Esophagus muscularis mucosa (tissue), 4 donors: ENCODE results near the gene CFAP157. TPM values are rescaled to one million over a fixed set of nuclear protein-coding genes. Genes with fewer than 3 reads are reported as not detected.

ENCODE experiments used
- DNase-seq: peaks from one replicate; pipeline ENCODE4 v3.0.0-alpha.2; 2017; ENCODE audit errors: extremely low spot score
- H3K27ac ChIP-seq, 4 donors: fragments of 200-600 bp; sonication (generic); replicated peaks in 1 of 4; 1 replicate in 3 of 4; 2 replicates in 1 of 4; pipeline ENCODE4 v1.5.1; 2016 to 2019; ENCODE audit warnings: mild to moderate bottlenecking in 1 of 4
- H3K27me3 ChIP-seq, 4 donors: fragments of 200-600 bp; sonication (generic); one replicate each; pipeline versions ENCODE4 v1.5.1 to v1.6.0; 2016 to 2019
- H3K36me3 ChIP-seq, 4 donors: fragments of 200-600 bp; sonication (generic); one replicate each; pipeline ENCODE4 v1.5.1; 2016 to 2019
- H3K4me1 ChIP-seq, 4 donors: fragments of 200-600 bp; sonication (generic); one replicate each; pipeline ENCODE4 v1.5.1; 2016 to 2019
- H3K4me3 ChIP-seq, 4 donors: fragments of 200-600 bp; sonication (generic); 1 replicate in 2 of 4; 2 replicates in 2 of 4; pipeline ENCODE4 v1.5.1; 2016 to 2019; ENCODE audit warnings: mild to moderate bottlenecking in 4 of 4, moderate library complexity in 1 of 4
- H3K9me3 ChIP-seq, 4 donors: fragments of 200-600 bp; sonication (generic); 1 replicate in 3 of 4; 2 replicates in 1 of 4; pipeline ENCODE4 v1.5.1; 2016 to 2019
- CTCF ChIP-seq, 3 experiments: fragments of 200-600 bp in 2 of 3; fragments of 450-650 bp in 1 of 3; sonication (generic) in 2 of 3; IDR thresholded peaks; one replicate each; pipeline ENCODE4 v1.5.1; 2017 to 2019; ENCODE audit warnings: antibody characterized with exemption in 3 of 3, mild to moderate bottlenecking in 2 of 3, moderate library complexity in 1 of 3
- EP300 ChIP-seq: sonication (generic); formaldehyde crosslinking; IDR thresholded peaks from one replicate; pipeline ENCODE4 v1.6.1; 2017; ENCODE audit warnings: antibody characterized with exemption
- POLR2A ChIP-seq: fragments of 450-650 bp; IDR thresholded peaks from one replicate; pipeline ENCODE4 v1.6.1; 2017; ENCODE audit warnings: antibody characterized with exemption, moderate library complexity, mild to moderate bottlenecking, low read depth
- POLR2AphosphoS5 ChIP-seq, 2 donors: sonication (generic); formaldehyde crosslinking; IDR thresholded peaks; one replicate each; pipeline ENCODE4 v1.6.1; 2017; ENCODE audit warnings: antibody characterized with exemption in 2 of 2
- WGBS: methylation state at CpG from one replicate; pipeline ENCODE4 v1.1.5; 2018; 5-methylcytosine and 5-hydroxymethylcytosine counted together
- intact Hi-C: fragments of 100-400 bp; cut with DNase I; formaldehyde crosslinking; loops from one replicate; pipeline ENCODE4 v1.15.1; 2023
- total RNA-seq, 4 donors: library from RNA; depleted of rRNA; stranded (reverse); fragments of >200 nt; gene quantifications; one replicate each; pipeline versions ENCODE4 v1.1.0 to v1.2.1, GENCODE V29; 2016

CFAP157 gene
- total RNA-seq, 4 donors from 2014 or later: 0.26 to 0.42 TPM; not detected in 2

GRCh38 chr9:127720865-127721227, 14.1 kb downstream of the CFAP157 start:
- TF ChIP-seq POLR2A (no peak), CTCF (IDR thresholded peaks at IDR 0.05) (no peak), EP300 (no peak), POLR2AphosphoS5 (IDR thresholded peaks at IDR 0.05) (no peak)
- no peak for DNase-seq
- Histone ChIP-seq H3K27me3 (peaks cover 0 to 35% (median 0%) of the 10 kb centered on the region in 4 donors), H3K4me3 (no peak overlapping the region), H3K4me1 (peaks cover 5 to 19% (median 15%) of the 10 kb centered on the region in 4 donors), H3K36me3 (no peaks in the 10 kb centered on the region), H3K9me3 (no peaks in the 10 kb centered on the region), H3K27ac (no peak overlapping the region)
- intact Hi-C loops: no loop called here

- intact Hi-C loops: no loop called here
- H3K36me3 ChIP-seq: no peaks in the 10 kb centered on the region
- 59% methylated on average over 8 of the region's 11 CpGs for WGBS
Observed at GRCh38 chr9:127721391-127721821, 14.6 kb downstream of the CFAP157 start.

GRCh38 chr9:127722055-127722745, 15.4 kb downstream of the CFAP157 start:
- H3K36me3 ChIP-seq: no peaks in the 10 kb centered on the region
- no peak overlapping the region for H3K27ac ChIP-seq
- H3K9me3 ChIP-seq: no peaks in the 10 kb centered on the region
- intact Hi-C loops: no loop called here
- DNase-seq: no peak
- TF ChIP-seq CTCF (IDR thresholded peaks at IDR 0.05): no peak
- TF ChIP-seq POLR2AphosphoS5 (IDR thresholded peaks at IDR 0.05): no peak
- TF ChIP-seq POLR2A: no peak
- TF ChIP-seq EP300: no peak
- peaks cover 0 to 35% (median 0%) of the 10 kb centered on the region in 4 donors for H3K27me3 ChIP-seq
- 80% methylated on average over 12 of the region's 12 CpGs for WGBS
- no peak overlapping the region for H3K4me3 ChIP-seq
- H3K4me1 ChIP-seq: peaks cover 0 to 9% (median 7%) of the 10 kb centered on the region in 4 donors

More at GRCh38 chr9:127721391-127721821, 14.6 kb downstream of the CFAP157 start:
- Histone ChIP-seq H3K4me1 (peaks cover 0 to 13% (median 9%) of the 10 kb centered on the region in 4 donors), H3K9me3 (no peaks in the 10 kb centered on the region), H3K27ac (no peak overlapping the region), H3K4me3 (no peak overlapping the region), H3K27me3 (peaks cover 0 to 35% (median 0%) of the 10 kb centered on the region in 4 donors)
- no peak for DNase-seq
- TF ChIP-seq EP300: no peak
- no peak for TF ChIP-seq CTCF (IDR thresholded peaks at IDR 0.05)
- TF ChIP-seq POLR2A: no peak
- TF ChIP-seq POLR2AphosphoS5 (IDR thresholded peaks at IDR 0.05): no peak

- intact Hi-C loops: no loop called here
- H3K27ac ChIP-seq: no peak overlapping the region
- H3K36me3 ChIP-seq: no peaks in the 10 kb centered on the region
- DNase-seq: no peak
- WGBS: 92% methylated on average over 5 of the region's 13 CpGs
- H3K4me3 ChIP-seq: no peak overlapping the region
- no peaks in the 10 kb centered on the region for H3K9me3 ChIP-seq
- TF ChIP-seq POLR2AphosphoS5 (IDR thresholded peaks at IDR 0.05) (no peak), POLR2A (no peak), CTCF (IDR thresholded peaks at IDR 0.05) (no peak), EP300 (no peak)
- H3K4me1 ChIP-seq: peaks cover 0 to 9% (median 7%) of the 10 kb centered on the region in 4 donors
- peaks cover 0 to 35% (median 0%) of the 10 kb centered on the region in 4 donors for H3K27me3 ChIP-seq
Observed at GRCh38 chr9:127723013-127723412, 16.2 kb downstream of the CFAP157 start.
